Esophagus squamous epithelium (tissue), 4 donors: ENCODE measurements around the gene COL8A1.

Experiments
- CTCF ChIP-seq, 6 experiments: fragments of 450-650 bp in 4 of 6; fragments of 200-600 bp in 2 of 6; sonication (generic) in 2 of 6; IDR thresholded peaks; one replicate each; pipeline ENCODE4 v1.5.1; 2016 to 2019; ENCODE audit warnings: antibody characterized with exemption in 6 of 6, mild to moderate bottlenecking in 4 of 6, moderate library complexity in 4 of 6
- POLR2A ChIP-seq, 4 donors: fragments of 450-650 bp; IDR thresholded peaks; one replicate each; pipeline ENCODE4 v1.6.1; 2017; ENCODE audit warnings: antibody characterized with exemption in 4 of 4, mild to moderate bottlenecking in 4 of 4, moderate library complexity in 3 of 4

- TF ChIP-seq CTCF (IDR thresholded peaks at IDR 0.05) (no peak), POLR2A (IDR thresholded peaks at IDR 0.05) (no peak)
Measured at GRCh38 chr3:99635348-99635747, 3.0 kb upstream of the COL8A1 start.
